GM12878 (cell line): Measurements from ENCODE around the gene ROCK1.

Source experiments
- EZH2 ChIP-seq: IDR thresholded peaks from 2 replicates; pipeline ENCODE4 v1.6.1; 2012; ENCODE audit warnings: low read depth, mild to moderate bottlenecking, control low read depth, inconsistent platforms, low read length, borderline replicate concordance; ENCODE audit not compliant: control insufficient read depth
- MYC ChIP-seq: IDR thresholded peaks from 2 replicates; pipeline ENCODE4 v1.6.1; 2011; ENCODE audit warnings: mild to moderate bottlenecking, low read length, moderate library complexity, inconsistent platforms; ENCODE audit not compliant: insufficient read depth, insufficient replicate concordance, insufficient read length, severe bottlenecking
- SP1 ChIP-seq: IDR thresholded peaks from one replicate; pipeline ENCODE4 v1.6.1; 2011; ENCODE audit warnings: low read depth, low read length
- TF ChIP-seq, protein P1 (sequence below): IDR thresholded peaks from 2 replicates; pipeline ENCODE4 v1.6.1; 2012; ENCODE audit warnings: mild to moderate bottlenecking, low read depth, low read length
- TF ChIP-seq, protein P2 (sequence below), 3 experiments: IDR thresholded peaks in 2 of 3; conservative IDR thresholded peaks in 1 of 3; 2 replicates each; pipeline ENCODE4 v1.5.1; 2011; ENCODE audit warnings: low read depth in 3 of 3, low read length in 3 of 3, mild to moderate bottlenecking in 3 of 3, control low read depth in 2 of 3, moderate library complexity in 2 of 3, inconsistent platforms in 1 of 3, mixed read lengths in 1 of 3; ENCODE audit not compliant: control insufficient read depth in 2 of 3, insufficient read depth in 1 of 3; ENCODE audit errors: extremely low read depth in 1 of 3
- TF ChIP-seq, protein P3 (sequence below): fragments of 450-650 bp; formaldehyde crosslinking; IDR thresholded peaks from 2 replicates; pipeline ENCODE4 v1.4.0; 2022; ENCODE audit warnings: mild to moderate bottlenecking, moderate library complexity
- TF ChIP-seq, protein P4 (sequence below): fragments of 450-650 bp; IDR thresholded peaks from 2 replicates; pipeline ENCODE4 v1.6.1; 2016; ENCODE audit warnings: mild to moderate bottlenecking
- TF ChIP-seq, protein P5 (sequence below): fragments of 450-650 bp; IDR thresholded peaks from 2 replicates; pipeline ENCODE4 v1.6.1; 2017; ENCODE audit warnings: antibody characterized with exemption, mild to moderate bottlenecking, moderate library complexity

DNA sequence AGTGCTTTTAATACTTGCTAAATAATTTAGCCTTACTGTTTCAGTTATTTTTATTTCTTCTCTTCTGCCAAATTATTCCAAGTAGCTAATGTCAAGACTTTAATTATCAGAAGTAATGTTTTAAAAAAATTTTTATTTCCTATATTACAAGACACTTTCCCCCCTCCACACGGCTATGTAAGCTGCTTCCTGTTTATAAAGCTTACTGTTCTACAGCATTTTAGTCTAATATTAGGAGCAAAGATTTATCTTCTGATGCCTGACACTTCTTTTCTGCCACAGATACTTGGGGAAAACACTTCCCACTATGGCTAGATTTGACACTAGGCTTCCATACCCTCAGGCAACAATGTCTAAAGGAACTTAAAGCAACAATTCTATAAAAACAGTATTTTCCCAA, 62.3 kb downstream of the ROCK1 start:
- TF ChIP-seq, protein P1, sequence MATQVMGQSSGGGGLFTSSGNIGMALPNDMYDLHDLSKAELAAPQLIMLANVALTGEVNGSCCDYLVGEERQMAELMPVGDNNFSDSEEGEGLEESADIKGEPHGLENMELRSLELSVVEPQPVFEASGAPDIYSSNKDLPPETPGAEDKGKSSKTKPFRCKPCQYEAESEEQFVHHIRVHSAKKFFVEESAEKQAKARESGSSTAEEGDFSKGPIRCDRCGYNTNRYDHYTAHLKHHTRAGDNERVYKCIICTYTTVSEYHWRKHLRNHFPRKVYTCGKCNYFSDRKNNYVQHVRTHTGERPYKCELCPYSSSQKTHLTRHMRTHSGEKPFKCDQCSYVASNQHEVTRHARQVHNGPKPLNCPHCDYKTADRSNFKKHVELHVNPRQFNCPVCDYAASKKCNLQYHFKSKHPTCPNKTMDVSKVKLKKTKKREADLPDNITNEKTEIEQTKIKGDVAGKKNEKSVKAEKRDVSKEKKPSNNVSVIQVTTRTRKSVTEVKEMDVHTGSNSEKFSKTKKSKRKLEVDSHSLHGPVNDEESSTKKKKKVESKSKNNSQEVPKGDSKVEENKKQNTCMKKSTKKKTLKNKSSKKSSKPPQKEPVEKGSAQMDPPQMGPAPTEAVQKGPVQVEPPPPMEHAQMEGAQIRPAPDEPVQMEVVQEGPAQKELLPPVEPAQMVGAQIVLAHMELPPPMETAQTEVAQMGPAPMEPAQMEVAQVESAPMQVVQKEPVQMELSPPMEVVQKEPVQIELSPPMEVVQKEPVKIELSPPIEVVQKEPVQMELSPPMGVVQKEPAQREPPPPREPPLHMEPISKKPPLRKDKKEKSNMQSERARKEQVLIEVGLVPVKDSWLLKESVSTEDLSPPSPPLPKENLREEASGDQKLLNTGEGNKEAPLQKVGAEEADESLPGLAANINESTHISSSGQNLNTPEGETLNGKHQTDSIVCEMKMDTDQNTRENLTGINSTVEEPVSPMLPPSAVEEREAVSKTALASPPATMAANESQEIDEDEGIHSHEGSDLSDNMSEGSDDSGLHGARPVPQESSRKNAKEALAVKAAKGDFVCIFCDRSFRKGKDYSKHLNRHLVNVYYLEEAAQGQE, result no peak
- TF ChIP-seq, protein P2, sequence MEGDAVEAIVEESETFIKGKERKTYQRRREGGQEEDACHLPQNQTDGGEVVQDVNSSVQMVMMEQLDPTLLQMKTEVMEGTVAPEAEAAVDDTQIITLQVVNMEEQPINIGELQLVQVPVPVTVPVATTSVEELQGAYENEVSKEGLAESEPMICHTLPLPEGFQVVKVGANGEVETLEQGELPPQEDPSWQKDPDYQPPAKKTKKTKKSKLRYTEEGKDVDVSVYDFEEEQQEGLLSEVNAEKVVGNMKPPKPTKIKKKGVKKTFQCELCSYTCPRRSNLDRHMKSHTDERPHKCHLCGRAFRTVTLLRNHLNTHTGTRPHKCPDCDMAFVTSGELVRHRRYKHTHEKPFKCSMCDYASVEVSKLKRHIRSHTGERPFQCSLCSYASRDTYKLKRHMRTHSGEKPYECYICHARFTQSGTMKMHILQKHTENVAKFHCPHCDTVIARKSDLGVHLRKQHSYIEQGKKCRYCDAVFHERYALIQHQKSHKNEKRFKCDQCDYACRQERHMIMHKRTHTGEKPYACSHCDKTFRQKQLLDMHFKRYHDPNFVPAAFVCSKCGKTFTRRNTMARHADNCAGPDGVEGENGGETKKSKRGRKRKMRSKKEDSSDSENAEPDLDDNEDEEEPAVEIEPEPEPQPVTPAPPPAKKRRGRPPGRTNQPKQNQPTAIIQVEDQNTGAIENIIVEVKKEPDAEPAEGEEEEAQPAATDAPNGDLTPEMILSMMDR (IDR thresholded peaks at IDR 0.05 in 2 of 3, conservative IDR thresholded peaks at IDR 0.05 in 1 of 3; ENCODE audit: control insufficient read depth in 2 of 3, extremely low read depth in 1 of 3, insufficient read depth in 1 of 3, low read depth in 3 of 3, low read length in 3 of 3), result no peak
- TF ChIP-seq SP1 (no peak), EZH2 (no peak), MYC (no peak)
- TF ChIP-seq, protein P3, sequence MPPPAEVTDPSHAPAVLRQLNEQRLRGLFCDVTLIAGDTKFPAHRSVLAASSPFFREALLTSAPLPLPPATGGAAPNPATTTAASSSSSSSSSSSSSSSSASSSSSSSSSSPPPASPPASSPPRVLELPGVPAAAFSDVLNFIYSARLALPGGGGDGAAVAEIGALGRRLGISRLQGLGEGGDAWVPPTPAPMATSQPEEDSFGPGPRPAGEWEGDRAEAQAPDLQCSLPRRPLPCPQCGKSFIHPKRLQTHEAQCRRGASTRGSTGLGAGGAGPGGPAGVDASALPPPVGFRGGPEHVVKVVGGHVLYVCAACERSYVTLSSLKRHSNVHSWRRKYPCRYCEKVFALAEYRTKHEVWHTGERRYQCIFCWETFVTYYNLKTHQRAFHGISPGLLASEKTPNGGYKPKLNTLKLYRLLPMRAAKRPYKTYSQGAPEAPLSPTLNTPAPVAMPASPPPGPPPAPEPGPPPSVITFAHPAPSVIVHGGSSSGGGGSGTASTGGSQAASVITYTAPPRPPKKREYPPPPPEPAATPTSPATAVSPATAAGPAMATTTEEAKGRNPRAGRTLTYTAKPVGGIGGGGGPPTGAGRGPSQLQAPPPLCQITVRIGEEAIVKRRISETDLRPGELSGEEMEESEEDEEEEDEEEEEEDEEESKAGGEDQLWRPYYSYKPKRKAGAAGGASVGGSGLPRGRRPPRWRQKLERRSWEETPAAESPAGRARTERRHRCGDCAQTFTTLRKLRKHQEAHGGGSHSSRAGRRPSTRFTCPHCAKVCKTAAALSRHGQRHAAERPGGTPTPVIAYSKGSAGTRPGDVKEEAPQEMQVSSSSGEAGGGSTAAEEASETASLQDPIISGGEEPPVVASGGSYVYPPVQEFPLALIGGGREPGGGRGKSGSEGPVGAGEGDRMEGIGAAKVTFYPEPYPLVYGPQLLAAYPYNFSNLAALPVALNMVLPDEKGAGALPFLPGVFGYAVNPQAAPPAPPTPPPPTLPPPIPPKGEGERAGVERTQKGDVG (CRISPR knock-in tag), result no peak
- TF ChIP-seq, protein P4, sequence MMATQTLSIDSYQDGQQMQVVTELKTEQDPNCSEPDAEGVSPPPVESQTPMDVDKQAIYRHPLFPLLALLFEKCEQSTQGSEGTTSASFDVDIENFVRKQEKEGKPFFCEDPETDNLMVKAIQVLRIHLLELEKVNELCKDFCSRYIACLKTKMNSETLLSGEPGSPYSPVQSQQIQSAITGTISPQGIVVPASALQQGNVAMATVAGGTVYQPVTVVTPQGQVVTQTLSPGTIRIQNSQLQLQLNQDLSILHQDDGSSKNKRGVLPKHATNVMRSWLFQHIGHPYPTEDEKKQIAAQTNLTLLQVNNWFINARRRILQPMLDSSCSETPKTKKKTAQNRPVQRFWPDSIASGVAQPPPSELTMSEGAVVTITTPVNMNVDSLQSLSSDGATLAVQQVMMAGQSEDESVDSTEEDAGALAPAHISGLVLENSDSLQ, result no peak
- TF ChIP-seq, protein P5, sequence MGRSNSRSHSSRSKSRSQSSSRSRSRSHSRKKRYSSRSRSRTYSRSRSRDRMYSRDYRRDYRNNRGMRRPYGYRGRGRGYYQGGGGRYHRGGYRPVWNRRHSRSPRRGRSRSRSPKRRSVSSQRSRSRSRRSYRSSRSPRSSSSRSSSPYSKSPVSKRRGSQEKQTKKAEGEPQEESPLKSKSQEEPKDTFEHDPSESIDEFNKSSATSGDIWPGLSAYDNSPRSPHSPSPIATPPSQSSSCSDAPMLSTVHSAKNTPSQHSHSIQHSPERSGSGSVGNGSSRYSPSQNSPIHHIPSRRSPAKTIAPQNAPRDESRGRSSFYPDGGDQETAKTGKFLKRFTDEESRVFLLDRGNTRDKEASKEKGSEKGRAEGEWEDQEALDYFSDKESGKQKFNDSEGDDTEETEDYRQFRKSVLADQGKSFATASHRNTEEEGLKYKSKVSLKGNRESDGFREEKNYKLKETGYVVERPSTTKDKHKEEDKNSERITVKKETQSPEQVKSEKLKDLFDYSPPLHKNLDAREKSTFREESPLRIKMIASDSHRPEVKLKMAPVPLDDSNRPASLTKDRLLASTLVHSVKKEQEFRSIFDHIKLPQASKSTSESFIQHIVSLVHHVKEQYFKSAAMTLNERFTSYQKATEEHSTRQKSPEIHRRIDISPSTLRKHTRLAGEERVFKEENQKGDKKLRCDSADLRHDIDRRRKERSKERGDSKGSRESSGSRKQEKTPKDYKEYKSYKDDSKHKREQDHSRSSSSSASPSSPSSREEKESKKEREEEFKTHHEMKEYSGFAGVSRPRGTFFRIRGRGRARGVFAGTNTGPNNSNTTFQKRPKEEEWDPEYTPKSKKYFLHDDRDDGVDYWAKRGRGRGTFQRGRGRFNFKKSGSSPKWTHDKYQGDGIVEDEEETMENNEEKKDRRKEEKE, result no peak
